ENCODE data around the gene SH3D19. TPM values are rescaled to one million over a fixed set of nuclear protein-coding genes. Genes with fewer than 3 reads are reported as not detected.
"Not testable (repeated sequence)": the region's sequence is repeated elsewhere in the genome, so short reads cannot be mapped to it uniquely, and the experiment has no call there.

Gene SH3D19
- total RNA-seq, 1 experiment from 2014 or later, result 6.1 TPM

DNA sequence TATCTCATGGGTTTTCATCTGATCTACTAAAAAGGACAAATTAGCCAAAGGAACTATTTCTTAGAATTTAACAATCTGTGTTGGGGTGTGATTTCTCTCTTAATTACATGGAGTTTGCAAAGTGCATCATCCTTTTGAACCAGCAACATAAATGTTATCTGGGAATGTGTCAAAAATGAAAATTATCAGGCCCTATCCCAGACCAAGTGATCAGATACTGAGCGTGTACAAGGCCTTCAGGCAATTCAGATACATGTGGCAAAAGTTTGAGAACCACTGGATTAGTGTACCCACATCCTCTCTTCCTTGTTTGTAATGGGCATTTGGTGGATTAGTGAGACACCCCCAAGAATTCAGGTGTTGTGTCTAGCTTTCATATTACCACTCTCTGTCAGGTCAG is 3.8 kb downstream of the SH3D19 start:
- DNase-seq (ENCODE audit: low read depth), result no peak

DNA sequence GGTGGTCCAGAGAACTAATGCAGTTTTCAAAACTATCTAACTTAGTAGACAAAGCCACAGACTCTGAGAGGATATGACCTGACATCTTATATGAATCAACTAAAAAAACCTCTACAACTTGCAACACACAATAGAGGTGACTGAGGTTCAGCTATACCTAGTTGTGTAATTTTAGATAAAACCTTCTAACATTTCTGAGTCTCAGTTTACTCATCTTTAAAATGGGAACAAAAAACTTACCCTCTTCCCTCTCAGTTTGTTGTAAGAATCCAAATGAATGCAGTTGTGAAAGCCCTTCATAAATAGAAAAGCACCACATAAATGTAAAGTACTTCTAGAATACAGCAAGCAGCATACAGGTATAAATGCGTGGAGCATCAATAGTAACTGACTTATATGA is 5.9 kb downstream of the SH3D19 start:
- DNase-seq (ENCODE audit: low read depth), result no peak

DNA sequence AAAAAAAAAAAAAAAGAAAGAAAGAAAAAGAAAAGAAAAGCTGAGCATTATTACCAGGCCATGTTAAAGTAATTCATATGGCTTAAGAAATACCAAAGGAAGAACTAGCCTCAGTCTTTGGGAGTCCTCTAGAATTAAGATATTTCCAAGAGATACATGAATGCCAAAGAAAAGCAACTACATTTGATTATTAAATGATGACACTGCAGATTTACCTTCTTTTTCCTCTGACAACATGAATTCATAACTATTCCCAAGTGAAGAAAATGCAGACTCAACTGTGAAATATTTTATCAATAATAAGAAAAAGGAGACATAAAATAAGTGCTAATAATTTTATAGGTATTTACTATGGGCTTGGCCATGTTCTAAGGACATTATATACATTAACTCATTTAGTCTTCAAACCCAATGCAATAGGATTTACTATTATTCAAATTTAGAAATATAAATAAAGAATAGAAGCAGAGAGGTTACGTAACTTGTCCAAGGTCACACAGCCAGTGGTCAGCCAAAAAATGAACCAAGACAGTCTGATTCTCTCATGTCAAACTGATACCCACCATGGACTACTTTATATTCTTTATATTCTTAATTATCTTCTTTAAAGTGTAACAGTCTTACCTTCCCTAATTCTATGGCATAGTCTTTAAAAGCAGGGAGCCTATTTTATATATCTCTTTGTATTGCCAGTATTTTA is 6.9 kb downstream of the SH3D19 start:
- no peak for DNase-seq (ENCODE audit: low read depth)

DNA sequence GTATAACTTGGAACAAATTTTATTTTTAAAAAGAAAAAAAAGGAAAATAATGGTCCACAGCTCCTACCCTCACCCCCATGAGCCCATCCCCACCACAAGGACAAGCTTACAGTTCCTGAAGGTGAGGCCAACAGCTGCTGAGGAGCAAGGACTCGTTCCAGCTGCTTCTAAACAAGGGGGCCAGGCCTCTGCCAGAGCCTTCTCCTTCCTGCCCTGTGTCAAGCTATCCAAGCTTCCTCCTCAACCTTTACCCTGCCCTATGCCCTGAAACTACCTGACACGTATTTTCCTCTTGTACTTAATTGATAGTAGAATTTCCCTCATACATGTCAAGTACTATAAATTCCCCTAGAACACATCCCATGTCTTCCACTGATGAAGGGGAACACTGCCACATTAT is 8.8 kb downstream of the SH3D19 start:
- no peak for DNase-seq (ENCODE audit: low read depth)

DNA sequence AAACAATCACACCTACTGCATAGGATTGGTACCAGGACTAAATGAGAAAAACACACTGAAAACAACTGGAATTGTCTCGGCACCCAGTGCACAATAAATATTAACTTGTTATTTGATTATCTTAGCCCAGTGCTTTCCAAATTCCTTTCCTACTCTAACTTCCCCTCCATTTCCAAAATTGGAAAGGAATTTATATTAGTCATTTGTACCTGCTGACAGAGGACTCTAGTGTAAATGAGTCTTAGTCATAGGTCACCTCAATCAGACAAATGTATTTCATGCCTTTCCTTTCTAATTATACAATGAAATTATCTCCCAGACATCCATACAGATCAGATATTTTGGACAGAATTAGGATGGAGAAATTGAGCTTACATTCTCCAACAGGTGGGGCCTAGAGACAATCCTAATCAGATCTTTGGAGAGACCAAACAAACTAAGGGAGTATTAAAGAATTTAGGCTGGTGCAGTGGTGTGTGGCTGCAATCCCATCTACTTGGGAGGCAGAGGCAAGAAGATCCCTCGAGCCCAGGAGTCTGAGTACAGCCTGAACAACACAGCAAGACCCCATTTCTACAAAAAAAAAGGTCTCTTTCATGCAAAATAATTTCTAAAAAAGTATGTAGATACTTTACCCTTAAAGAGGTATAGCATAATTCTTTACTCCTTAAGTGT is 10.1 kb downstream of the SH3D19 start:
- peak; percentile 3 for DNase-seq (ENCODE audit: low read depth)

DNA sequence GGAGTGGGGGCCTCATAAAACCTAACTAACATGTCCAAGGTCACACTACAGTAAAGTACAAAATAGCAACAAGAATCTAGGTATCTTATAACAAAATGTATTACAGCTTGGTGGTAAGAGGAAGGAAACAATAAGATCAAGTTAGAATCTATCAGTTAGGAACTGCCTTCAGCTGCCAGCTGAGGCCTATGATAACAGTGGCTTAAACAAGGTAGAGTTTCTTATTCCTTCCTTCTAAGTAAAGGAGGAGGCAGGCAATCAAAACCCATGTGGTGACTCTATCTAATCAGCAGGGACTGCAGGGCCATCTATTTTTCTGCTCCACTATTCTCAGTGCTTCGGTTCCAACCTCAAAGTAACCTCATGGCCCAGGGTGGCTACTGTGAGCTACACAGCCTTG is 10.9 kb downstream of the SH3D19 start:
- DNase-seq (ENCODE audit: low read depth), result no peak

DNA sequence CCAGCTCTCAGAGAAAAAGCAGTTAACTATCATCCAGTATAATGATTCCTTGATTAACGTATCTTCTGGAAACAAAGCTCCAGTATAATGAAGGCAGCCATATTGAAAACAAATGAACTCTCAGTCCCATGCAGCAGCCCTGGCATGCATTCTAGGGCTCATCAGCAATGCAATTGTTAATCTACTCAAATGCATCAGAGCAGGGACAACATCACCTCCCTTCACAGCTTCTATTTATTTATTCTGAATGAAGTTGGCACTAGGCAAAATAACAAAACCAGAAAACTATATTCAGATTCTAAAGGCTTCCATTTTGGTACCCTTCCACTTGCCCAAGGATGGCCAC is 11.4 kb downstream of the SH3D19 start:
- DNase-seq (ENCODE audit: low read depth), result no peak

DNA sequence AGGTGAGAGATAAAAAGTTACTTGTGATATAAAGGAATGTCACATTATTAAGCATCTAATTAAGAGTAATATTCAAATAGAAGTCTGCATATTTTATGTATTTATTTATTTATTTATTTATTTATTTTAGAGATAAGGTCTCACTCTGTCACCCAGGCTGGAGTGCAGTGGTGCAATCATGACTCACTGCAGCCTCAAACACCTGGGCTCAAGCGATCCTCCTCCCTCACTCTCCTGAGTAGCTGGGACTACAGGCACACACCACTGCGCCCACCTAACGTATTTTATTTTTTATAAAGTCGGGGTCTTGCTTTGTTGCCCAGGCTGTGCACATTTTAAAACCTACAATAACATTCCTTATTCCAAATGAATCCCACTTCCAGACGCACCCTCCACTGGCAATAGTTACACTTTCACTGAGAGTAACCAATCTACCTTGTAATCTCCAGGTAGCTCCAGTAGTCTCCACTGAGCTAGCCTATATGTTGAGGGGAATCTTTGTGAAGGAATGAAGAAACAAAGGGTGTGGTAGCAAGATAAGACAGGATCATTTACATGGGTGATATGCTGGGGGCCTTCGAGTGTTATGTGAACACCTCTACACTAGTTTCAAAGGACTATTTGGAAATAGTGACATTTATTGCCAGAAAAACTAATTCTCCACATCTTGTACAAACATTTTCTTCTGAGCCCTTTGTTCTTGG is 11.9 kb downstream of the SH3D19 start:
- DNase-seq (ENCODE audit: low read depth), result no peak

DNA sequence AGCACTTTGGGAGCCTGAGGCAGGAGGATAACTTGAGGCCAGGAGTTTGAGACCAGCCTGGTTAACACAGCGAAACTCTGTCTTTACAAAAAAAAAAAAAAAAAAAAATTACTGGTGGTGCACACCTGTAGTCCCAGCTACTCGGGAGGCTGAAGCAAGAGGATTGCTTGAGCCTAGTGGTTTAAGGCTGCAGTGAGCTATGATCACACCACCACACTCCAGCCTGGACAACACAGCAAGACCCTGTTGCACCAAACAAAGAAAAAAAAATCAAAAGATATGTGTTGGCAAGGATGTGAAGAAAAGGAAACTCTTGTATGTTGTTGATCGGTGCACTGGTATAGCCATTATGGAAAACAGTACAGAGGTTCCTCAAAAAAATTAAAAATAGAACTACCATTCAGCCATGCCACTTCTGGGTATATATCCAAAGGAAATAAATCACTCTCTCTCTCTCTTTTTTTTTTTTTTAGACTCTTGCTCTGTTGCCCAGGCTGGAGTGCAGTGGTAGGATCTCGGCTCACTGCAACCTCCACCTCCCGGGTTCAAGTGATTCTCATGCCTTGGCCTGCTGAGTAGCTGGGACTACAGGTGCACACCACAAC is 15.2 kb downstream of the SH3D19 start:
- no peak for DNase-seq (ENCODE audit: low read depth)

DNA sequence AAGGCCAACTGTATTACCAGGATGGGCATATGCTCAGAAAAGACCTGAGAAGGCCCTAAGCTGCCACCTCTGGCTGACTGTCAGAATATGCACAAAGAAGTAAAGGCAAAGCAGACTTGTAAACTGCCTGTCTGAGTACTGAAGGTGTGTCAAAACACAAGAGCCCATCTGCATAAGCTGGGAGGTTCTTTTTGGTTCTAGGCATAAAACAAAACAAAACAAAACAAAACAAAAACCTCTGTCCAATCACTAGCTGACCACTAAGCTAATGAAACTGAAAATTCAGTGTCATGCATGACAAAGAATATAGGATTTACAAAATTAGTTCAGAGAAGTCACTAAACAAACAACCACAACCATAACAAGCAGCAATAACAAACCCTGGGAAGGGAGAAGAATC is 20.6 kb downstream of the SH3D19 start:
- DNase-seq (ENCODE audit: low read depth), result no peak

DNA sequence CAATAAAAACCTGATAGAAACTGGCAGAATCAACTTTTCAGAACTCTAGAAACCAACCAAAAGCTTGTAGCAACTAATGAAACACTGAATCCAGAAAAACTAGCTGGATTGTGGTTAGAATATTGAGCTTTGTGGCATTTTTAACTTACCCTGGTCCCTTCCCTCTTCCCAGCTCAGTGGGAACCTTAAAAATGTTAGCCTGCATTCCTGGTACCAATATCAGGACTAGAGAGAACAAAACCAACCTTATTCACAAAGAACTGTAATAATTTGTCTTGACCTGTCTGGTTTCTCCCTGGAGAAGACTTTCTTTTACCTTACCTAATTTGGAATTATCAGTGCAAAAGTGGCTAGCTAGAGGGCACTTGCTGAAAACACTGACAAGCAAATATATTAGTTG is 21.2 kb downstream of the SH3D19 start:
- DNase-seq (ENCODE audit: low read depth), result no peak

DNA sequence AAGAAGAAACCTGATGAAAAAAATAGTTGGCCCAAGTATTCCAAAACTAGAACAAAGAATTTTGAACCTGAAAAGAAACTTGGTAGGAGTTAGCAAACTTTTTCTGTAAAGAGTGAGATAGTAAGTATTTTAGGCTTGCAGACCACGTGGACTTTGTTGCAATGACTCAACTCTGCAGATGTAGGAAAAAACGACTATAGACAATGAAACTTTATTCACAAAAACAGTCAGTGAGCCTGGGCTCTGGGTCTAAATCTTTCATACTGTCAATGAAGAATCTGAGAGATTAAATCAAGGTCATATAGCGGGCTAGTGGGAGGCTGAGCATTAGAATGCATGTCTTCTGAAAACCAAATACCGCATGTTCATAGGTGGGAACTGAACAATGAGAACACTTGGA is 23.0 kb downstream of the SH3D19 start:
- peak; percentile 17 for DNase-seq (ENCODE audit: low read depth)

DNA sequence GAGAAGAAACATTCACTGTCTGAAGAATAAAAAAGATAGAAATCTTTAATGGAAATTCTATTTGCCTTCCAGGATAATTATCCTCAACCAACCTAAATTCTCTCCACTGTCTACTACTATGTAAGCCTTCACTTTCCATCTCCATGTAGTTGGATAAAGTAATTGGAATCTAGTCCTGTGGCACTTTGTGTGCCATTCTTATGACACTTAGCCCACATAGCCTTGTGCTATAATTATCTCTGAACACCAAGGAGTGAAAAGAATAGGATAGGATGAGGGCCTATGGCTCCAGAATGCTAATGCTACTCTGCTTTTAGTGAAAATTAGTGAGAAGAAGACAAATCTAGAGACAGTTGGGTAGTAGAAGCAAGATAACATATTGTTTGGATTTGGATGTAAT is 28.2 kb downstream of the SH3D19 start:
- no peak for DNase-seq (ENCODE audit: low read depth)

DNA sequence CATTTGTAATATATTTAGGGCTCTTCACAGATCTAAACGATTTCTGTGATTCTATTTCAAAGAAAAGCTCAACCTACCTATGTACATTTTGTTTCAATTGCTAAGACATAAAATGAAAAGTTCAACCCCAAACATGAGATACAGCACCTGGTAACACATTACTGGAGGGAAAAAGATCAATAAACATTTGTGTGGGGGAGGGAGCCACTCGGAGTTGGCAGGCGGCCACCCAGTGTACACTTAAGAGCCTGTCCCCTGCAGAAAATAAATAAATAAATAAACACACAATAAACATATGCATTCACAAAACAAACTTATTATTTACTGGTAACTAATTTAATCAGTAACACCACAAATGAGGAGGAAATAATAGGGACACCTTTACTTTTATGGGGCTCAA is 29.2 kb downstream of the SH3D19 start:
- DNase-seq (ENCODE audit: low read depth), result no peak

DNA sequence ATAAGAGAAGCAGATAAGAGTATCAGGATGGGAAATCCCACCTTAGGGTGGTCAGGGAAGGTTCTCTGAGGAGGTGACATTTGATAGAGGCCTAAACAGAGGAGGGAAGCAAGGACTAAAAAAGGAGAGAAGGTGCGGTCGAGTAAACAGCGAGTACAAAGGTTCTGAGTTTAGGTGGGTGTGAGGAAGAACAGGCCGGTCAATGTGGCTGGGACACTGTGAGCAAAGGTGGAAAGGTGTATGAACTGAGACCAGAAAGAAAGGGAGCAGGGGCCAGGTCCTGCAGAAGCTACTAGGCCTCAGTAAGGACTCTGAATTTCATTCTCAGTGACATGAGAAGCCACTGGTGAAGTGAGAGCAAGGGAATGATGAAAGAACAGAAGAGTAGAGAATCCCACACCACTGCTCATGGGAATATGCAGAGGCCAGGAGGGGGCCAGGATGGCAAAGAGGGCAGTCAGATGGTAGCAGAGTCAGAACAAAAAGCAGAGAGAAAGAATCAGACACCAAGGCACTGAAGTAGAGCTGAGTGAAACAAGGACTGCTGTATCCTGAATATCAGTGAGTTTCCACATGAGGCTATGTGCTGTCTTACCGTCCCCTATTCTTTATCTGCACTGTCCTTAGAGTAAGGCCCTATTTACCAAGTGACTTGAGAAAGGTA is 30.4 kb downstream of the SH3D19 start:
- no peak for DNase-seq (ENCODE audit: low read depth)

DNA sequence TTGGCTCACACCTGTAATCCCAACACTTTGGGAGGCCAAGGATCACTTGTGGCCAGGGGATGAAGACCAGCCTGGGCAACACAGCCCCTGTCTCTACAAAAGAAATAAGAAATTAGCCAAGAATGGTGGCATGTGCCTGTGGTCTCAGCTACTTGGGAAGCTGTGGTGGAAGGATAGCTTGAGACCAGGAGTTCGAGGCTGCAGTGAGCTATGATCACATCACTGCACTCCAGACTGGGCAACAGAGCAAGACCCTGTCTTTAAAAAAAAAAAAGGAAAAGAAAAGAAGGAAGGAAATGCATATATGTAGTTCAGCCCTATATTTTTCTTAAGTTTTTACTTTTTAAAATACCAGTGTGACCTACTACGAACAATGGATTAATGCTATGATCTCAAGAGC is 33.4 kb downstream of the SH3D19 start:
- DNase-seq (ENCODE audit: low read depth), result no peak

DNA sequence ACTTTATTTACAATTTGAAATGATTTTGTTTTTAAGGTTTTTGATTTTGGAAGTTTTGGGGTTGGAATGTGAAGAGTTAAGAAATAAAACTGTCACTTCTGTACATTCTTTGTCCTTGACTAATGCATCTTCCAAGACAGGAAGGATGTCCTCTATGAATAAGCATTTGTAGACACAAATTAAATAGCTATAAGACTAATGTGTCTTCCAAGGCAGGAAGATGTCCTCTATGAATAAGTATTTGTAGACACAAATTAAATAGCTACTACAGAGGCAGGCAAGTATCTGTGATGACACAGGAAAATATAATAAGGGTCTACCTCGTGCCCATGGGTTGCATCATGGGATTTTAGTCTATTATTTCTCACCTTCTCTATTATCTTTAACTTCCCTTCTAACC is 33.9 kb downstream of the SH3D19 start:
- peak; percentile 8 for DNase-seq (ENCODE audit: low read depth)

DNA sequence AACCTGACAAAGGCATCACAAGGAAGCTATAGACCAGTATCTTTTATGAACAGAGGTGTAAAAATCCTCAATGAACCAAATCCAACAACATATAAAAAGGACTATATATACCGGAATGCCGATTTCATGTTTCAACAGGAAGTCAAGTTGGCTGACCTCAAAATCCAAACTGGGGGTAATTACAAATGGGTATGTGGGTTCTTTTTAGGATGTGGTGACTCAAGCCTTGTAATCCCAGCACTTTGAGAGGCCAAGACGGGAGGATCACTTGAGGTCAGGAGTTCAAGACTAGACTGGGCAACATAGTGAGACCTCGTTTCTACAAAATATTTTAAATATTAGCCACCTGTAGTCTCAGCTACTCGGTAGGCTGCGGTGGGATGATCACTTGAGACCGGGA is 38.0 kb downstream of the SH3D19 start:
- DNase-seq (ENCODE audit: low read depth), result peak; percentile 16

DNA sequence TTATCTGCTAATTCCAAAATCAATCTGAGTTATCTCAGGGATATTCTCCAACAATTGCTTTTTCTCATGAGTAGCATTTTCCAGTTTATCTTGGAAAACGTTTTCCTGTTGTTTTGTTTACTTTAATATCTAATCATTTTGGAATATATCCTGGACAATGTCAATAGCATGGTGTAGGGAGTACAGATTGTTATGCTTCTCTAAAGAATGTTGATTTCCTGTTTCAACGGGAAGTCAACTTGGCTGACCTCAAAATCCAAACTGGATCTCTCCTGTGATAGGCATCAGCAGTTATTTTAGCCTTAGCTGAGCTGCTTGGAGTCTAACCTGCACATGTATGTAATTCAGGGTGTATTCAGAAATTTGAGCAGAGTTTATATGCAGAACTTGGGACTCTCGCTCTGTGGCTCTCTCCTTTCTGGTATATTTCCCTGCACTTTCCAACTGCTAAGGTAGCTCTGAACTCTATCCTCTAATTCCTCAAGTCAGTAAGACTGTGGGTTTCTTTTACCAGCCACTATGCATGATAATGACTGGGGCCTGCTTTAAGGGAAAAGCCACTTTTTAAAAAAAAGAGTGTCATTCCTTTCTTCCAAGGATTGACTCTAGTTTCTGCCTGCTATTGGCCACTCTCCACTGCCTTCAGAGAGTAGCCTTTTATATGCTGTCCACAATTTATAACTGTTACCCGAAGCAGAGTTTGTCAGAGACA is 40.7 kb downstream of the SH3D19 start:
- DNase-seq (ENCODE audit: low read depth), result no peak

DNA sequence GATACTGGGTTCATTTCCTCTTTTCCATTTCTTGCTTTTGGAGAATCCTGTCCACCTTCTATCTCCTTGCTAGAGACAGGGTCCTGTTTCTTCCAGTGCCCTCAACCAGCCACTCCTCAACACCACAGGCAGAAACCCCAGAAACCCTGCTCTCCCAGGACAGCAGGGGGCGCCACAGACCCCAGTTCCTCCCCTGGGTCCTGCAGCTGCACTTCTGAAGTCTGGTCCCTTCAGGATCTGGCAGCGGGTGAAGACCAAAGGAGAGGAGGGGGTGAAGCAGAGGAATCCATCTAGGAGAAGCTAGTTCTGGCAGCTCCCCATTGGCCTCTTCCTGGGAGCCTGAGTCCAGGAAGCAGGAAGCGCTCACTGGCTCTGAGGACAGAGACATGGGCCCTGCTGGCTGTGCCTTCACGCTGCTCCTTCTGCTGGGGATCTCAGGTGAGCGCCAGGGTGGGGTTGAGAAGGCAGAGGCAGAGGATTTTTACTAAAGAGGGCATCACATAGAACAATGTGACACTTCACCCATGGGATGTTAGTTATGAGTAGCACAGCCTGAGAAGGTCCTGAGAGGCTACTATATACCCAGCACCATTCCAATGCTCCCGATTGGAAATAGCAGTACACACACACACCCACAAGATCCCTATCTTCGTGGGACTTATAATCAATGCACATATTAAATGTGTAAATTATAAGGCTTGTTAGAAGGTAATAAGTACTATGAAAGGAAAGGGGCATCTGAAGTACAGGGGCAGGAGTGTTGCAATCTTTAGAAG is 48.4 kb downstream of the SH3D19 start, which contains the start of gene PRSS48:
TSS of gene PRSS48 (plus strand) at position 375 of the 776 bp plus-strand sequence. CDS start at position 387, 12 bp downstream.
- peak; percentile 17 for DNase-seq (ENCODE audit: low read depth)

DNA sequence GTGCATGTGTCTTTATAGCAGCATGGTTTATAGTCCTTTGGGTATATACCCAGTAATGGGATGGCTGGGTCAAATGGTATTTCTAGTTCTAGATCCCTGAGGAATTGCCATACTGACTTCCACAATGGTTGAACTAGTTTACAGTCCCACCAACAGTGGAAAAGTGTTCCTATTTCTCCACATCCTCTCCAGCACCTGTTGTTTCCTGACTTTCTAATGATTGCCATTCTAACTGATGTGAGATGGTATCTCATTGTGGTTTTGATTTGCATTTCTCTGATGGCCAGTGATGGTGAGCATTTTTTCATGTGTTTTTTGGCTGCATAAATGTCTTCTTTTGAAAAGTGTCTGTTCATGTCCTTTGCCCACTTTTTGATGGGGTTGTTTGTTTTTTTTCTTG is 56.5 kb downstream of the SH3D19 start:
- not testable (repeated sequence) for DNase-seq (ENCODE audit: low read depth)
